Mucosa of descending colon (tissue), 3 donors: Measurements from ENCODE around the gene C18orf63. TPM values are rescaled to one million over a fixed set of nuclear protein-coding genes. Genes with fewer than 3 reads are reported as not detected.

Source experiments
- ATAC-seq: fragments of 200-7000 bp; cut with Tn5 transposase; one replicate; pipeline ENCODE4 v1.9.1; 2020; ENCODE audit warnings: mild to moderate bottlenecking, moderate library complexity
- DNase-seq, 3 donors: peaks; one replicate each; pipeline ENCODE4 v3.0.0-alpha.2; 2020
- H3K36me3 ChIP-seq: fragments of 200-600 bp; one replicate; pipeline ENCODE4 v1.8.0; 2021; ENCODE audit warnings: low read depth, mild to moderate bottlenecking
- H3K4me1 ChIP-seq: fragments of 200-600 bp; one replicate; pipeline ENCODE4 v1.8.0; 2021; ENCODE audit warnings: low read depth, mild to moderate bottlenecking
- H3K4me3 ChIP-seq: fragments of 200-600 bp; one replicate; pipeline ENCODE4 v1.8.0; 2021; ENCODE audit warnings: mild to moderate bottlenecking
- H3K9me3 ChIP-seq: fragments of 200-600 bp; one replicate; pipeline ENCODE4 v1.8.0; 2021; ENCODE audit warnings: mild to moderate bottlenecking
- intact Hi-C, 2 donors: fragments of 100-400 bp; cut with DNase I in 1 of 2; cut with micrococcal nuclease in 1 of 2; formaldehyde crosslinking; loops; one replicate each; pipeline versions ENCODE4 v1.11.0 to v1.11.1; 2022; cut with DNase I, micrococcal nuclease
- total RNA-seq, 3 donors: library from RNA; stranded (reverse); fragmentation: NEBNext Ultra II Directional in 2 of 3; extraction: Animal tissue kit (Norgen Biotek cat#: 25700) in 2 of 3; gene quantifications; one replicate each; pipeline versions ENCODE4 v1.2.1 to v1.2.4, GENCODE V29; 2021 to 2023
- TF ChIP-seq, protein P1 (sequence below): fragments of 200-600 bp; IDR thresholded peaks from one replicate; pipeline ENCODE4 v1.8.0; 2022; ENCODE audit warnings: antibody characterized with exemption, mild to moderate bottlenecking
- donor health status: DM: no; HTN: no; CAD: no; lungs with moderate emphysema.
- donor health status: DM: no; HTN: no; CAD: no.
- donor health status: DM: no; HTN: yes; CAD: no.

Gene C18orf63
- total RNA-seq, 3 donors from 2014 or later: not detected

DNA sequence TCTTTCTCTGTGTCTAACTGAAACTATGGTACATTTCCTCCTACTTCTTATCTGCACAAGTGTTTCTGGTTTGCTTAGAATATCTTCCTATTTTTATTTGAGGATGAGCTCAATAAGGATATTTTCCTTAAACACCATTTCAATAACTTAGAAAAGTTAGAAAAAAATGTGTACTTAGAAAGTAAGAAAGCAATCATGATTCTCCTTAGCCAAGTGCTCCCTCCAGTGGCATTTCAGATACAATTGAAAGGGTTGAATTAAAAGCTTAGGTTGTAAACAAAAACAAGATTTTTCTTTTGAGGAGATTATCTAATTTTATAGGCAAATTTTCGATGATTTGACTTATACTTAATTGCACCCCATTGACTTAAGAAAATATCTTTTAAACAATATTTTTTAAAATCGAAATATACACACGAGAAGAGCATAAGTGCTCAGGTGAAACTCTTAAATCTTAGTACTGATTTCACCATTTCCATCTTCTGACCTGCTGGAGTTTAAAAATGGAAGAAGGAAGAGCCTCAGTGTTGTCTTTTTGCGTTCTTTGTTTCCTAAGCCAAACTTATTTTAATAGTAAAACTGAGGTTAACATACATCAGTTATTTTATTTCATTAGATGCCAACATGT, 26.9 kb downstream of the C18orf63 start:
- peak; percentile 40 for ATAC-seq

DNA sequence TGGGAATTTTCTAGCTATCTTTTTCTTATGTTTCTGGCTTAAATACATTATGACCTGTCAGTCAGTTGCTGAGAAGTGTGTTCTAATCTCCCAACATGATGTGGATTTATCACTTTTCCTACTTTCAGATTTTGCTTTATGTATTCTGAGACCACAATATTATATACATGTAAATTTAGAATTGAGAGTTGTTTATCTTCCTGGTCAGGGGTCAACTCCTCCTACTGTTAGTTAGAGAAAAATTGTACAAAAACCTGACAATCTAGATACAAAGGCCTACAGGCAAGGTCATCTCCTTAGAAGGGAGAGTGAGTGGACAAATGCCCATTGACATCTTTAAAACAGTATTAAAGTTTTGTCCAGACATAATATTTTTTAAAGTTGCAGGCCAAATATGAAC, 30.6 kb downstream of the C18orf63 start:
- ATAC-seq: no peak

More for the DNA sequence above, 26.9 kb downstream of the C18orf63 start:
- Histone ChIP-seq H3K9me3 (no peaks in the 10 kb centered on the region), H3K4me1 (no peaks in the 10 kb centered on the region), H3K36me3 (no peaks in the 10 kb centered on the region), H3K4me3 (no peak overlapping the region)
- TF ChIP-seq, protein P1, sequence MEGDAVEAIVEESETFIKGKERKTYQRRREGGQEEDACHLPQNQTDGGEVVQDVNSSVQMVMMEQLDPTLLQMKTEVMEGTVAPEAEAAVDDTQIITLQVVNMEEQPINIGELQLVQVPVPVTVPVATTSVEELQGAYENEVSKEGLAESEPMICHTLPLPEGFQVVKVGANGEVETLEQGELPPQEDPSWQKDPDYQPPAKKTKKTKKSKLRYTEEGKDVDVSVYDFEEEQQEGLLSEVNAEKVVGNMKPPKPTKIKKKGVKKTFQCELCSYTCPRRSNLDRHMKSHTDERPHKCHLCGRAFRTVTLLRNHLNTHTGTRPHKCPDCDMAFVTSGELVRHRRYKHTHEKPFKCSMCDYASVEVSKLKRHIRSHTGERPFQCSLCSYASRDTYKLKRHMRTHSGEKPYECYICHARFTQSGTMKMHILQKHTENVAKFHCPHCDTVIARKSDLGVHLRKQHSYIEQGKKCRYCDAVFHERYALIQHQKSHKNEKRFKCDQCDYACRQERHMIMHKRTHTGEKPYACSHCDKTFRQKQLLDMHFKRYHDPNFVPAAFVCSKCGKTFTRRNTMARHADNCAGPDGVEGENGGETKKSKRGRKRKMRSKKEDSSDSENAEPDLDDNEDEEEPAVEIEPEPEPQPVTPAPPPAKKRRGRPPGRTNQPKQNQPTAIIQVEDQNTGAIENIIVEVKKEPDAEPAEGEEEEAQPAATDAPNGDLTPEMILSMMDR: peak; percentile 9
- intact Hi-C loops: loop anchor here in 1 of 2 donors (5.0 kb wide), 1 partner anchor 145 kb away; no protein-coding TSS in a partner anchor
- DNase-seq: peak in 1 of 3 donors; percentile 71

DNA sequence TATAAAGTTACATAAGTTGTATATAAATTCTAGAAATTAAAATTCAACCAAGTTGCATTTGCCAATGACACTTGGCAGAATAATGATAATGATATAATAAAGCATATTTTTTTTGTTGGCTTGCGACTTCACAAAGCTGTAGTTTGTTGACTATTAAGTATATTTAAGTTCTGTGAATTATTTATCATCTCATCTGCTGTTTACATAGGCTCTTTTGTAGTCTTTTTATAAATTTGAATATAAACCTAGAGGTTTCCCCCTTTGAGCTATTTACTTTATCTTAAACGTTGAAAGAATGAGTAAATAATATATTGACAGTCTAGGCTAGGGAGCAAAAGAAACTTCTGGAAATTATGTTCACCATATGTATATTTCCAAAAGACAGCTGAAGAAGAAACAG, 32.9 kb downstream of the C18orf63 start:
- ATAC-seq (no peak), DNase-seq (no peak)
- H3K4me3 ChIP-seq: no peak overlapping the region
- TF ChIP-seq, protein P1: no peak
- no peaks in the 10 kb centered on the region for H3K36me3 ChIP-seq
- intact Hi-C loops: loop anchor here in 1 of 2 donors (5.0 kb wide), 1 partner anchor 151 kb away; no protein-coding TSS in a partner anchor
- no peaks in the 10 kb centered on the region for H3K9me3 ChIP-seq
- no peaks in the 10 kb centered on the region for H3K4me1 ChIP-seq

More for the DNA sequence above, 30.6 kb downstream of the C18orf63 start:
- intact Hi-C loops: loop anchor here in 1 of 2 donors (5.0 kb wide), 1 partner anchor 149 kb away; no protein-coding TSS in a partner anchor
- Histone ChIP-seq H3K4me1 (no peaks in the 10 kb centered on the region), H3K4me3 (no peak overlapping the region), H3K9me3 (no peaks in the 10 kb centered on the region), H3K36me3 (no peaks in the 10 kb centered on the region)
- DNase-seq: no peak
- TF ChIP-seq, protein P1: no peak

DNA sequence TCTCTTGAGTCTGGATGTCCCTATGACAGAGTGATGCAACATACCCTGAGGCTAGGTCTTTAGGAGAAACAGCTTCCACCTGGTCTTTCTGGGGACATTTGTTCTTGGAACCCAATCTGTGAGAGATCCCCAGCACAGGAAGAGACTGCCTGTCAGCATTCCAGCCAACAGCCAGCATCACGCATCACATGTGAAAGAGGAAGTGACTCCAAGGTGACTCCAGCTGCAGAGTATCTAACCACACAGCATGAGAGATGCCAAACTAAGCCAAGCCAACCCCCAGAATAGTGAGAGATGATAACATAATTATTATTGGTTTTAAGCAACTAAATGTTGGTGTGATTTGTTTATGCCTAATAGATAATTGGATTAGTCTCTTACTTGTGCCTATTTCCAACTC, 35.7 kb downstream of the C18orf63 start:
- intact Hi-C loops: loop anchor here (5.0 to 10.0 kb wide), 3 partner anchors 143 to 206 kb away; partner anchors contain the start of gene CNDP2 (in 1 of the 2)
- ATAC-seq (peak; percentile 42), DNase-seq (no peak)
- TF ChIP-seq, protein P1: no peak
- no peak overlapping the region for H3K4me3 ChIP-seq
- H3K9me3 ChIP-seq: no peaks in the 10 kb centered on the region
- H3K4me1 ChIP-seq: no peaks in the 10 kb centered on the region
- H3K36me3 ChIP-seq: no peaks in the 10 kb centered on the region

DNA sequence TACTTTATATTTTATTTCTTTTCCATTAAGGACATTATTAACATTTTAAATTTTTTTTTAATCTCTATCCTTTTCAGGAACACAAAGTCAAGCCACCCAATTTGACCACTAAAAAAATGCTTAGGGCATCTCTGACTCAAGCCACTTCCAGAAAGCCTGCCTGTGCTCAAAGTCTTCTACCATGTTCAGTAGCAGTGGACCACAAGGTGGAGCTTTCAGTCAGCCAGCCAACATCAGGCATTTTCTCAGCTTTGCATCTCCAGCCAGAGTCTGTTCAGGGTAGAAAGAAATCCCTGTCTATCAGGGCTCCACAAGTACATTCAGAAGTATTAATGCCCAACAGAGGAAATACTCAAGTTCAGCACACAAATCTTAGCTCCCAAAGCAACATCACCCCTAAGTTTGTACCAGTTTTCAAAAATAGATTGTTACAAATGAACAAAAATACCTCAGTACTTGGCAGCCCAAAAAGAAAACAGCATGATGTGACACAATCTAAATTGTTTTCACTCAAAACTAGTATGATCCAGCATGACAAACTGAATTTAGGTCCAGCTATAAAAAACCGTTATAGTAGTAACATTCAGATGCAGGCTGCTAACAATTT, 37.6 kb downstream of the C18orf63 start:
- Histone ChIP-seq H3K36me3 (no peaks in the 10 kb centered on the region), H3K4me1 (peaks cover 6% of the 10 kb centered on the region), H3K4me3 (no peak overlapping the region), H3K9me3 (no peaks in the 10 kb centered on the region)
- DNase-seq: peak in 2 of 3 donors; percentile 48 to 84
- TF ChIP-seq, protein P1: peak; percentile 36
- ATAC-seq: peak; percentile 89
- intact Hi-C loops: loop anchor here (2.0 to 10.0 kb wide), 4 partner anchors 140 to 204 kb away; partner anchors contain the start of gene CNDP2 (in 1 of the 2)
